Upper lobe of left lung (tissue), 6 donors: ENCODE results near the gene DACT1. TPM values are rescaled to one million over a fixed set of nuclear protein-coding genes. Genes with fewer than 3 reads are reported as not detected.

Source experiments
- ATAC-seq, 2 donors: fragments of 200-7000 bp; cut with Tn5 transposase; one replicate each; pipeline ENCODE4 v1.9.1; 2022; ENCODE audit warnings: mild to moderate bottlenecking in 2 of 2, moderate library complexity in 2 of 2; ENCODE audit not compliant: low FRiP score in 2 of 2
- DNase-seq, 2 donors: peaks; one replicate each; pipeline ENCODE4 v3.0.0-alpha.2; 2019 to 2020
- H3K27ac ChIP-seq, 4 donors: fragments of 200-600 bp; sonication (generic); one replicate each; pipeline ENCODE4 v1.5.1; 2016 to 2019
- H3K27me3 ChIP-seq, 4 donors: fragments of 200-600 bp; sonication (generic); one replicate each; pipeline ENCODE4 v1.5.1; 2017 to 2019
- H3K36me3 ChIP-seq, 4 donors: fragments of 200-600 bp; sonication (generic); one replicate each; pipeline ENCODE4 v1.5.1; 2016 to 2019
- H3K4me1 ChIP-seq, 4 donors: fragments of 200-600 bp; sonication (generic); one replicate each; pipeline ENCODE4 v1.5.1; 2018 to 2019
- H3K4me3 ChIP-seq, 4 donors: fragments of 200-600 bp; sonication (generic); one replicate each; pipeline ENCODE4 v1.5.1; 2017 to 2019; ENCODE audit warnings: mild to moderate bottlenecking in 2 of 4, moderate library complexity in 1 of 4
- H3K9me3 ChIP-seq, 4 donors: fragments of 200-600 bp; sonication (generic); one replicate each; pipeline ENCODE4 v1.5.1; 2018 to 2019
- EP300 ChIP-seq, 4 donors: sonication (generic); formaldehyde crosslinking; IDR thresholded peaks; one replicate each; pipeline ENCODE4 v1.5.1; 2017; ENCODE audit warnings: antibody characterized with exemption in 4 of 4, control low read depth in 2 of 4
- POLR2A ChIP-seq, 4 donors: fragments of 450-650 bp; IDR thresholded peaks; one replicate each; pipeline ENCODE4 v1.5.1; 2016 to 2017; ENCODE audit warnings: antibody characterized with exemption in 4 of 4, mild to moderate bottlenecking in 2 of 4
- POLR2AphosphoS5 ChIP-seq, 2 donors: sonication (generic); formaldehyde crosslinking; IDR thresholded peaks; one replicate each; pipeline ENCODE4 v1.5.1; 2017; ENCODE audit warnings: antibody characterized with exemption in 2 of 2
- WGBS, 2 donors: methylation state at CpG; one replicate each; pipeline ENCODE4 v1.1.5; 2017 to 2018; 5-methylcytosine and 5-hydroxymethylcytosine counted together
- total RNA-seq, 6 donors: library from RNA; depleted of rRNA in 4 of 6; stranded (reverse); fragments of >200 nt in 4 of 6; gene quantifications; one replicate each; pipeline versions ENCODE4 v1.1.0 to v1.2.1, GENCODE V29; 2016 to 2021
- TF ChIP-seq, protein P1 (sequence below), 6 experiments: fragments of 450-650 bp in 4 of 6; fragments of 200-600 bp in 2 of 6; sonication (generic) in 2 of 6; IDR thresholded peaks; one replicate each; pipeline ENCODE4 v1.5.1; 2016 to 2019; ENCODE audit warnings: antibody characterized with exemption in 6 of 6
- donor health status: DM: no; HTN: no; CAD: no; lungs with moderate emphysema.
- donor health status: DM: no; HTN: yes; CAD: no; lungs with severe emphysema.

Gene DACT1
- total RNA-seq, 6 donors from 2014 or later: 1.0 to 8.1 (median 4.5) TPM

DNA sequence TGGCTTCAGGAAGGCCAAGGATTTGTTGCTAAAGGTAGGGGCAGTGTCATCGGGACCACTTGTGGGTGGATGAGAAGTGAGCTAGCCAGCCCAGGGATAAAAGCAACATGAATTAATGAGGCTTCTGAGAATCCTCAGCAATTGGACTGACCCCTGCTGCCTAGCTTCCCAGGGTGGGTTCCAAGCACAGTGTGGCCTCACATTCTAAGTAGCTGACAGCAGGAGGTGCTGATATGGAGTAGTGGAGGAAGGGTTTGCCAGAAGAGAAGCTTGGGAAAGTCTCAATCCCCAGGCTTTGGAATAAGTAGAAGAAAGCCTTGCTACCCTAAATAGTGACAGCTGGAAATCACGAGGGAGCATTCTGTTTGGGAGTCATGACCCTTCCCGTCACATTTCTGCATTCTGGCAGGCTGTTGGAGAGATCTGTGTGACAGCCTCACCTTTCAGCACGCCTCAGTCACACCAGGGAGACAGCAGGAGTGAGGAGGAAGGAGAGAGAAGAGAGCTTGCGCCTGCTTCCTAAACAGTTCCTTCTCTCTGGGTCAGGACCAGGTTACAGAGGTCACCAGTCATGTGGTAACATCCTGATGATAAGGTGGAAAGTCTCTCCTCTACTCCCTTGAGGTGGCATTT is 31.2 kb downstream of the DACT1 start:
- Histone ChIP-seq H3K9me3 (no peaks in the 10 kb centered on the region), H3K27me3 (no peaks in the 10 kb centered on the region), H3K4me1 (peaks cover 0 to 8% (median 2%) of the 10 kb centered on the region in 4 donors), H3K4me3 (no peak overlapping the region), H3K27ac (no peak overlapping the region), H3K36me3 (no peaks in the 10 kb centered on the region)
- ATAC-seq (no peak), DNase-seq (no peak)
- TF ChIP-seq EP300 (IDR thresholded peaks at IDR 0.05): no peak
- TF ChIP-seq POLR2A (IDR thresholded peaks at IDR 0.05): no peak
- TF ChIP-seq, protein P1, sequence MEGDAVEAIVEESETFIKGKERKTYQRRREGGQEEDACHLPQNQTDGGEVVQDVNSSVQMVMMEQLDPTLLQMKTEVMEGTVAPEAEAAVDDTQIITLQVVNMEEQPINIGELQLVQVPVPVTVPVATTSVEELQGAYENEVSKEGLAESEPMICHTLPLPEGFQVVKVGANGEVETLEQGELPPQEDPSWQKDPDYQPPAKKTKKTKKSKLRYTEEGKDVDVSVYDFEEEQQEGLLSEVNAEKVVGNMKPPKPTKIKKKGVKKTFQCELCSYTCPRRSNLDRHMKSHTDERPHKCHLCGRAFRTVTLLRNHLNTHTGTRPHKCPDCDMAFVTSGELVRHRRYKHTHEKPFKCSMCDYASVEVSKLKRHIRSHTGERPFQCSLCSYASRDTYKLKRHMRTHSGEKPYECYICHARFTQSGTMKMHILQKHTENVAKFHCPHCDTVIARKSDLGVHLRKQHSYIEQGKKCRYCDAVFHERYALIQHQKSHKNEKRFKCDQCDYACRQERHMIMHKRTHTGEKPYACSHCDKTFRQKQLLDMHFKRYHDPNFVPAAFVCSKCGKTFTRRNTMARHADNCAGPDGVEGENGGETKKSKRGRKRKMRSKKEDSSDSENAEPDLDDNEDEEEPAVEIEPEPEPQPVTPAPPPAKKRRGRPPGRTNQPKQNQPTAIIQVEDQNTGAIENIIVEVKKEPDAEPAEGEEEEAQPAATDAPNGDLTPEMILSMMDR (IDR thresholded peaks at IDR 0.05): no peak
- TF ChIP-seq POLR2AphosphoS5 (IDR thresholded peaks at IDR 0.05): no peak
- 37 to 63% methylated on average over 5 of the region's 5 CpGs for WGBS, 2 donors

DNA sequence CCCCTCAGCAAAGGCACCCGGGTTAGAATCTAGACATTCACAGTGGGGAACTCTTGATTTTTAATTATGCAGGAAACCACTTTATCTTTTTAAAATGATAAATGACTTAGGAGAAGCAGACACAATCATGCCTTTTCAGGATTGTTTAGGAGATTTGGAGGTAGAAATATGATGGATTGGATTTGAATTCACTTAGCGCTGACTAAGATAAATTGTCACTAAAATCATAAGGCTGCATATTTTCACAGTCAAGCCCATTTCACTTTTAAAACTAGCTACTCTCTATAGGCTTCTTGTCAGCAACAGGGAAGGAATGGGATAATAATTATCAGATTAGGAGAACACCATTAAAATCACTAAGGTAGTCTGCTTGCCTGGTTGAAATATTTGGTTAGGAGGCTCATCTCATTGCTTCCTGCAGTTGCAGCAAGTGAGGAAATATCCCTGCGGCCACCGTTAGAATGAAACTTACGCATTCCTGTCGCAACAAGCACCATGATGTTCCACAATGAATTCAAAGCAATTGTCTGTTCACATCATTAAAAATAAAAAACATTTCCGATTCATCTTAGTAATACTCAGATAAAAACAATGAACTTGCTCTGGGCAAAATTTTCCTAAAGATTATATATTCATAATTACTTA is 31.9 kb downstream of the DACT1 start:
- H3K27ac ChIP-seq: no peak overlapping the region
- no peaks in the 10 kb centered on the region for H3K9me3 ChIP-seq
- H3K4me3 ChIP-seq: no peak overlapping the region
- H3K36me3 ChIP-seq: no peaks in the 10 kb centered on the region
- DNase-seq (no peak), ATAC-seq (no peak)
- peaks cover 0 to 8% (median 0%) of the 10 kb centered on the region in 4 donors for H3K4me1 ChIP-seq
- no peaks in the 10 kb centered on the region for H3K27me3 ChIP-seq
- TF ChIP-seq POLR2AphosphoS5 (IDR thresholded peaks at IDR 0.05) (no peak), POLR2A (IDR thresholded peaks at IDR 0.05) (no peak), EP300 (IDR thresholded peaks at IDR 0.05) (no peak)
- TF ChIP-seq, protein P1 (IDR thresholded peaks at IDR 0.05): no peak
- WGBS, 2 donors: 70 to 76% methylated on average over 7 of the region's 7 CpGs

DNA sequence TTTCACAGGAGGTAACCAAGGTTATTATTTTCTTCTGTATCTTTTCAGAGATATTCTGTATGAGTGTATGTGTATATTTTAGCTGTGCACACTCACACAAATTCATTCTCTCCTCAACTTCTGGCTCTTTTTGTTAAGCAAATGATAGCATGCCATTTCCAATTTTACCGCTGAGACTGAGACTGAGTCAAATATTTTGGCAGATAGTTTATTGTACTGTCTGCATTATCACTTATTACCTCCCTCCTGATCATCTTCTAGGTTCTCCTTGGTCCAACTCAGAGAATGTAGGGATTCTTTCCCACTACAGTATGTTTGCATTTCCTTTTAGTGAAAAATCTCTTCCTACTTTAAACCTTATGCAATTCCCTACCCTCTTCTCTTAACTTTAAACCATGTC is 33.3 kb downstream of the DACT1 start:
- Histone ChIP-seq H3K36me3 (no peaks in the 10 kb centered on the region), H3K27me3 (no peaks in the 10 kb centered on the region), H3K27ac (no peak overlapping the region), H3K4me1 (peaks cover 0 to 8% (median 0%) of the 10 kb centered on the region in 4 donors), H3K9me3 (no peaks in the 10 kb centered on the region), H3K4me3 (no peak overlapping the region)
- WGBS, 2 donors: 43 to 81% methylated on average over 1 of the region's 1 CpG
- DNase-seq (no peak), ATAC-seq (no peak)
- no peak for TF ChIP-seq EP300 (IDR thresholded peaks at IDR 0.05)
- no peak for TF ChIP-seq POLR2AphosphoS5 (IDR thresholded peaks at IDR 0.05)
- no peak for TF ChIP-seq POLR2A (IDR thresholded peaks at IDR 0.05)
- TF ChIP-seq, protein P1 (IDR thresholded peaks at IDR 0.05): no peak

DNA sequence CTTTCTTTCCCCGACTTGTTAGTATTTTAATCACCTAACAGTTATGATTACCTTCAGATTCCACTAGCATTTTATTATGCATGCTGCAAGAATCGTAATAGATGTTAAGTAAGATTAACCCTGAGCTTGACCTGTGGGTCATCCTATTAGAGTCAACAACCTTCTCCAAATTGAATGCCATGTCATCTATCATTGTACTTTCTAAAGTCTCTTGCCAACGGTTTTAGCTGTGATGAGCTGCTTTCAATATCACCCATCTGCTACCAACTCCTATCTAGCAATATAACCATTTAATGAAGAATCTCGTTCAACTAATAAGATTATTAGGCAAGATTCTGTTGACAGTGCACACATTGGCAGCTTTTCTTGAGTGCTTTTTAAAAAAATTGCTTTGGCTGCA is 33.7 kb downstream of the DACT1 start:
- ATAC-seq (no peak), DNase-seq (no peak)
- Histone ChIP-seq H3K9me3 (no peaks in the 10 kb centered on the region), H3K4me1 (peaks cover 0 to 8% (median 0%) of the 10 kb centered on the region in 4 donors), H3K27ac (no peak overlapping the region), H3K27me3 (no peaks in the 10 kb centered on the region), H3K36me3 (no peaks in the 10 kb centered on the region), H3K4me3 (no peak overlapping the region)
- TF ChIP-seq, protein P1 (IDR thresholded peaks at IDR 0.05): no peak
- TF ChIP-seq EP300 (IDR thresholded peaks at IDR 0.05): no peak
- TF ChIP-seq POLR2A (IDR thresholded peaks at IDR 0.05): no peak
- 26 to 37% methylated on average over 4 of the region's 4 CpGs for WGBS, 2 donors
